Cardiac septum (tissue), 1 donor: ENCODE measurements around the gene PRKAR2A. TPM values are rescaled to one million over a fixed set of nuclear protein-coding genes. Genes with fewer than 3 reads are reported as not detected.
"Not testable (repeated sequence)": the region's sequence is repeated elsewhere in the genome, so short reads cannot be mapped to it uniquely, and the experiment has no call there.

ENCODE experiments used
- DNase-seq: peaks from one replicate; pipeline ENCODE4 v3.0.0-alpha.2; 2020; ENCODE audit warnings: low spot score
- intact Hi-C: fragments of 100-400 bp; cut with DNase I; formaldehyde crosslinking; loops from one replicate; pipeline ENCODE4 v1.14.0; 2022
- total RNA-seq: library from RNA; stranded (reverse); fragmentation: NEBNext Ultra II Directional; extraction: Animal tissue kit (Norgen Biotek cat#: 25700); gene quantifications from one replicate; pipeline ENCODE4 v1.2.1, GENCODE V29; 2021
- donor health status: DM: no; HTN: no; CAD: no.

Gene PRKAR2A
- total RNA-seq, 1 donor from 2014 or later = 48.1 TPM

DNA sequence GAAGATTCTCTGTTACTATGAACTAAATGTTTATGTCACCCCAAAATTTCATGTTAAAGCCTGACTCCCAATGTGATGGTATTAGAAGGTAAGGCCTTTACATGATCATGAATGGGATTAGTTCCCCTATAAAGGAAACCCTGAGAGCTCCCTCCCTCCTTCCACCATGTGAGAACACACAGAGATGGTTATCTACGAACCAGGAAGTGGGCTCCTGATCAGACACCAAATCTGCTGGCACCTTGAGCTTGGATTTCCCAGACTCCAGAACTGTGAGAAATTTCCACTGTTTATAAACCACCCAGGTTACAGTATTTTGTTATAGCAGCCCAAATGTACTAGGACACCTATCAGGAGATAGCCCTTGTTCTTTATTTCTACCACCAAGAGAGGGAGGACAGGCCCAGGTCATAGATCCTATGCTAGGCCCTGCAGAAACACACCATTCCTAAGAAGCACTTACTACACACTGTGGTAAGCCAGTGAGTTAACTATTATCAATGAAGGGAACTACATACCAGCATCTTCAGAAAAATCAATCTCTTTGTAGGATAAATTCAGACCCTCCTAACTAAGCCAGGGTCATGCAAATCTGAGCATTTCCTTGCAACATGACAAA lies 59.0 kb downstream of the PRKAR2A start:
- intact Hi-C loops = no loop called here
- no peak for DNase-seq

DNA sequence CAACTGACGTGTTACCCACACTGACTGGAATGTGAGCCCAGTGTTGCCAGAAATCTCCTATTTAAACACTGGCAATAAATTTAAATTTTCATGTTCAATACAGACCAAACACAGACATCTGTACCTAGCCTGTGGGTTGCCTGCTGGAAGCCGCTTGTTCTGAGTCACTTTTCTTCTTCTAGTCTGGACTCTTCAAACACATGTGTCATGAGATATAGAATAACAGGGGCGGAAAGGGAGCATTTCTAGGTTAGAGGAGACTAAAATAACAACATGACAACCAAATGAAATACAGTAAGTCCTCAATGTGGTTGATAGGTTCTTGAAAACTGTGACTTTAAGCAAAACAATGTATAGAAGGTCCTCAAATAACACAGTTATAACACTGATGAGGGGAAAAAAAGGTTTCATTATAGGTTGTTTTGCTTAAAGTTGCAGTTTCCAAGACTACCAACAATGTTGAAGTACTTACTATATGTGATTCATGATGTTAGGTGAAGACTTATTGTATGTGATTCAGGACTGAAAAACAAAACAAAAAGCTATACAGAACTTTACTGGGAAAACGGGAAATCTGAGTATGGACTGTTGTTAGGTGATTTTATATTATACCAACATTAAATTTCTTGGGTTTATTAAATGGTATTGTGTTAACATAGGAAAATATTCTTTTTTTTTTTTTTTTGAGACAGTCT lies 63.1 kb downstream of the PRKAR2A start:
- intact Hi-C loops = no loop called here
- no peak for DNase-seq

DNA sequence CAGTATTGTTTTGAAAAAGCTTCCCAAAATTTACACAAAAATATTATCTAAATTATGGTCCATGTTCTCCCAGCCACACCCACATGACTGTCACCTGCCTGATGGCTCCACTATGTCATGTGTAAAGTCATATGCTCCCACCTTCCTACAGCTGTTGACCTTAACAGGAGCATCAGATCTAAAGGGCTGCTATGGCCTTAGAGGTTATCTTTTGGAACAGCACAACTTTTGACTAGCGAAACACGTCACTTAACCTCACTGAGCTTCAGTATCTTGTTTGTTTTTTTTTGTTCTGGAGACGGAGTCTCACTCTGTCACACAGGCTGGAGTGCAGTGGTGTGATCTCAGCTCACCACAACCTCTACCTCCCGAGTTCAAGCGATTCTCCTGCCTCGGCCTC lies 64.4 kb downstream of the PRKAR2A start:
- intact Hi-C loops = no loop called here
- no peak for DNase-seq

DNA sequence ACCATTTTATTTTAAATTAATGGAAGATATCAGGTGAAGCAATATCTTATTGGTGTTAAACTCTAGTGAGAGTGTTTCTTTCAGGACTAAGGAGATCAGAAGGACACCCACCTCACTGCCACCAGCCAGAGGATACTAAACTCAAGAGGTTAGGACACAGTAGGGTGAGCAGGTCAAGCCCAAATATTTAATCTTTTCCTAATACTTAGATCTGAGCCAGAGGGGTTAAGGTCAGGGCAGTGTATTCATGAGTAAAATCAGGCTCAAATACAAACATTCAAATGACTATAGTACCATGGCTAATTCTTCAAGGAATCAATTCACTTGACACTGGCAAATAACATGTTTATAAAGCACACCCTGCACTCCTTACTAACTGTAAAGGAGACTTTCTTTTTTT lies 65.6 kb downstream of the PRKAR2A start:
- no peak for DNase-seq
- intact Hi-C loops = no loop called here

DNA sequence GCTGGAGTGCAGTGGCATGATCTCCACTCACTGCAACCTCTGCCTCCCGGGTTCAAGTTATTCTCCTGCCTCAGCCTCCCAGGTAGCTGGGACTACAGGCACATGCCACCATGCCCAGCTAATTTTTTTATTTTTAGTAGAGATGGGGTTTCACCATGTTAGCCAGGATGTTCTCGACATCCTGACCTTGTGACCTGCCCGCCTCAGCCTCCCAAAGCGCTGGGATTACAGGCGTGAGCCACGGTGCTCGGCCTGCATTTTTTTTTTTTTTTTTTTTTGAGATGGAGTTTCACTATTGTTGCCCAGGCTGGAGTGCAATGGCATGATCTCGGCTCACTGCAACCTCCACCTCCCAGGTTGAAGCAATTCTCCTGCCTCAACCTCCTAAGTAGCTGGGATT lies 69.1 kb downstream of the PRKAR2A start:
- DNase-seq, intact Hi-C loops: not testable (repeated sequence)

DNA sequence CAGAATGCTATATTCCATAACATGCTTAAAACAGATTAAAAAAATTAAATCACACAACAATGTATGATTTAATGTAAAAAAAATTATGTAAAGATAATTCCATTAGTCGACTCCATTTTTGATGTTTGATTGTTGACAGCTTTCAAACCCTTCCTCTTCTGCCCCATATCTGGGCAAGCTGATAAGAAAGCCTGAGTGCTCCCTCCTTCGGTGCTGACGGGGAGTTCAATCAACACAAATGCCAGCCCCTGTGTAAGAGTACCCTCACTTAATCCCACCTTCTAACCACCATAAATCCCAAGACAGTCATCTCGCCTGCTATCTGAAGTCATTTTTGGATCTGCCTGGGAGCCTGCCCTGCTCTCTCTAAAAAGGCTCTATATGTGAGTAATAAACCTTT lies 70.8 kb downstream of the PRKAR2A start:
- DNase-seq = no peak
- intact Hi-C loops = no loop called here

DNA sequence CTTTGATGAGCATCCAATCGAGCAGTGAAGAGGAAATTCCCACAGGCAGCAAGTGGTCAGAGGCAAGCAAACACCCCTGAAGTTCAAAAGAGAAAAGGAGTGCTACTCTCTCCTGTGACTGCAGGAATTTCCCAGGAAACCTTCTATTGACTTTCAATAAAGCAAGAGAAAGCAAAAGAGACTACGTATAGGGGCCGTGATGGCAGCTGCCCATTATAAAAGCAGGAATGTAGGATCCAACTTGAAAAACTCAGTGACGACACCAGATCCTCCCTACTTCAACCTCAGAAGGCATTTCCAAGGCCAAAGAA lies 77.5 kb downstream of the PRKAR2A start:
- DNase-seq = no peak
- intact Hi-C loops = no loop called here

DNA sequence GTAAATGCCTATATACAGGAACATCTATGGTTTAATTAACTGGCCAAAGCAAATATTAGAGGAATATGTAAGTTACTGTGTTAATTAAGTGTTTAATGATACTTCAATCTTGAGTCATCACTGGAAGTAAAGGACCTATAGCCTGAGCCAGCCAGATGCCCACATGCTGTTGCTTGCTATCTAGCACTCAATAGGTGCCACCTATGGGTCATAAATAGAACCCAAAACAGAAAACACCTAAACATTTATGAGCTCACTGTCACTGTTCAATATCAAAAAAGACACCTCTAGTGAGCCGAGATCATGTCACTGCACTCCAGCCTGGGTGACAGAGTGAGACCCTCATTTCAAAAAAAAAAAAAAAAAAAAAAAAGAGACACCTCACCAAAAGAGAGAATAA lies 82.3 kb downstream of the PRKAR2A start:
- DNase-seq = no peak
- intact Hi-C loops = no loop called here

DNA sequence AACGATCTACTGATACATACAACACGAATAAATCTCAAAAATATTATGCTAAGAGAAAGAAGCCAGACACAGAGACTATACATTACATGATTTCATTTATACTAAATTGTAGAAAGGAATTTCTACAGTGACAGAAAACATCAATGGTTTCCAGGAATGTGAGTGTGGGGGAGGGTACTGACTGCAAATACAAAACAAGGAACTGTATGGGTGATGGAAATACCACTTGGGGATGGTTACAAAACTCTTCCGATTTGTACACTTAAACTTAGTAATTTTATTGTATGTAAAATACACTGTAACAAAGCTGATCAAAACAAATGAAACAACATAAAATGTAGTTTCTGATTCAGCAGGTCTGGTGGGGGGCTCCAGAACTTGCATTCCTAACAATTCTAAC lies 84.9 kb downstream of the PRKAR2A start:
- intact Hi-C loops = no loop called here

DNA sequence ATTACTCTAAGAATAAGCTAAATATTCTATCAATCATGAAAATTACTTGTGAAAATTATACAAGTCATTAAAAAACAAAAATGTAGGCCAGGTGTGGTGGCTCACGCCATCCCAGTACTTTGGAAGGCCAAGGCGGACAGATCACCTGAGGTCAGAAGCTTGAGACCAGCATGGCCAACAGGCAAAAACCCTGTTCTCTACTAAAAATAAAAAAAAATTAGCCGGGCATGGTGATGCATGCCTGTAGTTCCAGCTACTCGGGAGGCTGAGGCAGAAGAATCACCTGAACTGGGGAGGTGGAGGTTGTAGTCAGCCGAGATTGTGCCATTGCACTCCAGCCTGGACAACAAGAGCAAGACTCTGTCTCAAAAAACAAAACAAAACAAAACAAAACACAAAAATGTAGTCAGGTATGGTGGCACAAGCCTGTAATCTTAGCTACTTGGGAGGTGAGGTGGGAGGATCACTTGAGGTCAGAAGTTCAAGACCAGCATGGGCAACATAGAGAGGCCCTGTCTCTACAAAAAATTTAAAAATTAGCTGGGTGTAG lies 87.6 kb downstream of the PRKAR2A start:
- intact Hi-C loops, DNase-seq: not testable (repeated sequence)

More for the DNA sequence above, 84.9 kb downstream of the PRKAR2A start:
- no peak for DNase-seq

DNA sequence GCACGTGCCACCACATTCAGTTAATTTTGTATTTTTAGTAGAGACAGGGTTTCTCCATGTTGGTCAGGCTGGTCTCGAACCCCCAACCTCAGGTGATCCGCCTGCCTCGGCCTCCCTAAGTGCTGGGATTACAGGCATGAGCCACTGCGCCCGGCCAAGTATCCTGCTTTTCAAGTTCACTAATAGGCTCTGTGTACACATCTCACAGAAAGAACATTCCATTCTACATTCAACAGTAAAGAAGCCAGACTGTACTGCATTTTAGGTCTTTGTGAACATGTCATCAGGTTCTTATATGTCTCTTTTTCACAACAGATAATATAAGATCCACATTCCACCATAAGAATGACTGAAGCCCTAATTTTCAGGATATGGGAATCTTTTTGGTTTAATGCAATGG lies 88.1 kb downstream of the PRKAR2A start:
- DNase-seq, intact Hi-C loops: not testable (repeated sequence)

DNA sequence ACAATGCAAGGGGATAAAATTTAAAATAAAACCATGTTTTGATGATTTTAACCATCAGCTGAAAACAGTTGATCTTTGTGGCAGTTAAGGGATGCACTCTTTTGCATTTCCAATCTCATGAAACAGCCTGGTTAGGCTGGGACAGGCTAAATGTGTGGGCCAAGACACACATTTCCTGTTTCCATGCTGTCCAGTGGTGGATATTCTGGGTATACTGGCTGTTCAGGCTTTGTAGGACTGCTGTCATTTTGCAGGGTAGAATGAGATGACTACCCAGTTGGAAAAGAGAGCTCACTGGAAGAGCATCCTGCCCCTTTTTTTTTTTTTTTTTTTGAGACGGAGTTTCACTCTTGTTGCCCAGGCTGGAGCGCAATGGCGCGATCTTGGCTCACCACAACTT lies 88.6 kb downstream of the PRKAR2A start:
- intact Hi-C loops = no loop called here
- no peak for DNase-seq

DNA sequence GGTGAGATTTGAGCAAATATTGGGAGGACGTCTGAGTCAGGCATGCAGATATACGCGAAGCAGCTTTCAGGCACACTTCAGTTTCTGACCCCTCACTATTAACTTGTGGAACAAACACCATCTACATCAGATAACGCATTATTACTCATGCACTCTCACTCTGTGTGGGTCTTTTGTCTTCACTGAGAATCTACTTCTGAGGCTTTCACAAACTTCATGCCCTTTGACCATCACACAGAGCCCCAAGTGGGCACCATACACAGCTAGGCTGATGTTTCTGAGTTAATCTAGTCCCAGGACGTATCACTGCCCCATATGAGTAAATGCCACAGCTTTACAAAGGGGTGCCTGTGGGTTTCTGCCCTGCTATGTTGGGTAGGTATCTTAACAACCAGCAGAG lies 91.0 kb downstream of the PRKAR2A start:
- intact Hi-C loops = no loop called here
- DNase-seq = no peak

DNA sequence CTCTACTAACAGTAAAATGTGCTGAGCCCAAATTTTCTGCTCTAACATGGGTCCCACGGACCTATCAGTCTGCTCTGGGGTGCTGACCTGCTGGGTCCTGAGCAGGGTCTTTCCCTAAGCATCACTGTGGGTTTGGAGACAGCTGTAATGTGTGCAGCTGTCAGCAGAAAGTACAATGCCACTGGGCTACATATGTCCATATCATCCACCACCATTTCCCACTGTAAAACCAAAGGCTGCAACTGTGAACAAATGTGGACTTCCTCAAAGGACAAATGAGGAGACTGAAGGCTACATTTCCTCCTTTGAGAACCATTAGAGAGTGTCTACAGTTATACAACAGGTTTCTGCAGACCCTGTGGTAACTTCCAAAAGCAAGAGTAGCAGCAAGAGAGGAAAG lies 96.8 kb downstream of the PRKAR2A start:
- intact Hi-C loops = no loop called here

DNA sequence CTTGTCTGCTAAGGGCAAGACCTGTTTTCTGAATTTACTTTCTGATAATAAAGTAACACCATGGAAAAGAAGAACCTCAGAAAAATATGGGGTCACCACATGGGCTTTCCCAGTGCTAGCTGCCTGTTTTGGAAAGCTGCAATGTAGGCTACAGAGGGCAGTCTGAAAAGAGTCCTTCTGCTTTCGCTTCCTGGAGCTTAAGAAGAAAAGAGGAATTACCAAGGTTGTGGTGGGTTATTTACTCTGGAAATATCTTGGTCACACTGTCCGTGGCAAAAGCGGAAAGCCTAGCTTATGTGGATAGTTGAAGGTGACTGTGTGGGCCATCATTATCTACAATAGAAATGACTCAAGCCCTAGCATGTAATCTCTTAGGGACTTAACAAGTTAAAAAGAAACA lies 98.9 kb downstream of the PRKAR2A start:
- no peak for DNase-seq
- intact Hi-C loops = loop anchor here (5.0 kb wide), 1 partner anchor 99 kb away; the partner anchor contains the start of gene PRKAR2A

More for the DNA sequence above, 96.8 kb downstream of the PRKAR2A start:
- no peak for DNase-seq

DNA sequence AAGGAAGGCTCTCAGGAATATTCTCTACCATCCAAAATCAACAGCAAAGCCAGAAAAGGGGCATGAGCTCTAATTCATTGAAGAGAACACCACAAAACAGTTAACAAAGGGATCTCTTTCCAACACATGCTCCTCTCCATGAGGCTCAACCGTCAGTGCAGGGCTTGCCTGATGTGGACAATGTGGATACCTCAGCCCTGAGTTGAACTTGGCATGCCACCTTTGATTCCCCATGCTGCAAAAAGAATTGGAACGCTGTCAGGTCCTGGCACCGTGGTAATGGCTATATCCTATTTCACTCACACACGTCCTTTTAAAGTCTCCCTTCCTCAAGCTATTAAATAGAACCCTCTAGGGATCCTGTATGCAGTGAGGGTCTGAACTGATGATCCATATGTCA lies 100.0 kb downstream of the PRKAR2A start:
- intact Hi-C loops = loop anchor here (5.0 kb wide), 1 partner anchor 100 kb away; the partner anchor contains the start of gene PRKAR2A
- no peak for DNase-seq

DNA sequence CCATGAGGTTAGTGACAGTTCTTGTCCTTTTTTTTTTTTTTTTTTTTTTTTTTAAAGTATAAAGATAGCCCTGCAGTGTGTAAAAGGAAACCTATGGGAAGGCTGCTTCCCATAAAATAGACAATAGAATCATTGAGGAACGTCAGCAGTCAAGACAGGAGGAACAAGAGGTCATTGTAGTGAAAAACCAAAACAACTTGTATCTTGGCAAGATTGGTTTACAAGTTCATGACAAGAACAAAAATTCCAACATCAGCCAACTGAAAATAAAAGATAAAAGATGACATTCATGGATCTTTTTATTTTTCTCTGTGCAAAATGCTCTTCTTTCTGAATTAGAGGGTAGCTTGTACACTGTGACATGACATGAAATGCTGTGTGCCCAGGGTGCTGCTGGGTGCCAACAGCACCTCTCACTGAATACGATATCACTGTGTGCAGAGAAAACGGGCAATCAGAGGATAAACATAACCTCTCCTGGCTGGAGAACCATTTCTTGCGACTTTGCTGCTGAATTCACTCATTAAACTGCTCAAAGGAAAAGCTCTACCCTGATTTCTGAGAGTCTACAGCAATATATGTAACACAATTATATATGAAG lies 100.6 kb downstream of the PRKAR2A start:
- intact Hi-C loops = loop anchor here (5.0 kb wide), 1 partner anchor 100 kb away; the partner anchor contains the start of gene PRKAR2A
- DNase-seq = no peak

DNA sequence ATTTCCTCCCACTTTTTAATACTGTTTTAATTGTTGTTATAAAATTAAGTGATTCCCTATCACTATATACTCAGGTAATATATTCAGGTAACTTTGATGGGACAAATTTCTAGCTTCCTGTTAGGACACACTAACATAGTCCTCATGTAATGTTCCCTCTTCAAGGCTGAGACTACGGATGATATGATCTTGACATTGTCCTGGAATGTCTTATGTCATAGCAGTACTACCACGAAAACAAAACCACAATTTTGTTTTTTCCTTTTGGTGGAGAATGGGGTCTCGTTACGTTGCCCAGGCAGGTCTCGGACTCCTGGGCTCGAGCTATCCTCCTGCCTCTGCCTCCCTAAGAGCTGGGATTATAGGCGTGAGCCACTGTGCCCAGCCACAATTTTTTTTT lies 103.9 kb downstream of the PRKAR2A start:
- intact Hi-C loops = loop anchor here (5.0 kb wide), 1 partner anchor 174 kb away; the partner anchor contains the start of gene ARIH2

DNA sequence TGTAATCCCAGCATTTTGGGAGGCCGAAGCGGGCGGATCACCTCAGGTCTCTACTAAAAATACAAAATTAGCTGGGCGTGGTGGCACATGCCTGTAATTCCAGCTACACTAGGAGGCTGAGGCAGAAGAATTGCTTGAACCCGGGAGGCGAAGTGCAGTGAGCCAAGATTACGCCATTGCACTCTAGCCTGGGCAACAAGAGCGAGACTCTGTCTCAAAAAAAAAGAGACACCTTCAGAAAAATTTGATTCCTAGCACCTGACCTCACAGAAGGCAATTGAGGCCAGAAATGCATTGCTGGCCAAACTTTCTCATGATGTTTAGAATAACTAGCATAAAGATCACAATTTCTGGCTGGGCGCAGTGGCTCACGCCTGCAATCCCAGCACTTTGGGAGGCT lies 106.4 kb downstream of the PRKAR2A start:
- DNase-seq = not testable (repeated sequence)
- intact Hi-C loops = loop anchor here (5.0 kb wide), 1 partner anchor 176 kb away; the partner anchor contains the start of gene ARIH2

More for the DNA sequence above, 103.9 kb downstream of the PRKAR2A start:
- DNase-seq = no peak
